ENCODE measurements around the gene TMEM151B. TPM values are rescaled to one million over a fixed set of nuclear protein-coding genes. Genes with fewer than 3 reads are reported as not detected.

TMEM151B gene
- total RNA-seq, 1 experiment from 2014 or later = 9.9 TPM

- POLR2A ChIA-PET (ENCODE audit: low non-redundant PET) = no interaction called here
- H3K4me1 ChIP-seq (ENCODE audit: insufficient read depth, low read length, poor library complexity, severe bottlenecking) = peaks cover 27% of the 10 kb centered on the region
- BruUV-seq (replicated peaks) = no TSS peak
- no peak overlapping the region for H3K27ac ChIP-seq (ENCODE audit: low read depth, low read length, poor library complexity, severe bottlenecking)
- intact Hi-C loops (cut with micrococcal nuclease; ENCODE audit: unreplicated experiment) = no loop called here
- H3K27me3 ChIP-seq (replicated peaks; ENCODE audit: insufficient read depth, low read depth, low read length, poor library complexity) = no peaks in the 10 kb centered on the region
- H3K9me3 ChIP-seq (ENCODE audit: low read depth, low read length, poor library complexity, severe bottlenecking) = no peaks in the 10 kb centered on the region
- DNase-seq (ENCODE audit: low spot score) = no peak
- no peak overlapping the region for H3K4me3 ChIP-seq (ENCODE audit: low read depth, low read length, poor library complexity, severe bottlenecking)
- no peak for TF ChIP-seq CTCF (conservative IDR thresholded peaks at IDR 0.05; ENCODE audit: low read depth, low read length)
- TF ChIP-seq EZH2 (IDR thresholded peaks at IDR 0.05; ENCODE audit: borderline replicate concordance, low read depth, low read length, poor library complexity, severe bottlenecking) = no peak
- CTCF ChIA-PET = no interaction called here
- peaks cover 4% of the 10 kb centered on the region for H3K36me3 ChIP-seq (ENCODE audit: insufficient read depth, low read length, poor library complexity, severe bottlenecking)
Measured at GRCh38 chr6:44260011-44260410, 10.2 kb upstream of the TMEM151B start.

DNA sequence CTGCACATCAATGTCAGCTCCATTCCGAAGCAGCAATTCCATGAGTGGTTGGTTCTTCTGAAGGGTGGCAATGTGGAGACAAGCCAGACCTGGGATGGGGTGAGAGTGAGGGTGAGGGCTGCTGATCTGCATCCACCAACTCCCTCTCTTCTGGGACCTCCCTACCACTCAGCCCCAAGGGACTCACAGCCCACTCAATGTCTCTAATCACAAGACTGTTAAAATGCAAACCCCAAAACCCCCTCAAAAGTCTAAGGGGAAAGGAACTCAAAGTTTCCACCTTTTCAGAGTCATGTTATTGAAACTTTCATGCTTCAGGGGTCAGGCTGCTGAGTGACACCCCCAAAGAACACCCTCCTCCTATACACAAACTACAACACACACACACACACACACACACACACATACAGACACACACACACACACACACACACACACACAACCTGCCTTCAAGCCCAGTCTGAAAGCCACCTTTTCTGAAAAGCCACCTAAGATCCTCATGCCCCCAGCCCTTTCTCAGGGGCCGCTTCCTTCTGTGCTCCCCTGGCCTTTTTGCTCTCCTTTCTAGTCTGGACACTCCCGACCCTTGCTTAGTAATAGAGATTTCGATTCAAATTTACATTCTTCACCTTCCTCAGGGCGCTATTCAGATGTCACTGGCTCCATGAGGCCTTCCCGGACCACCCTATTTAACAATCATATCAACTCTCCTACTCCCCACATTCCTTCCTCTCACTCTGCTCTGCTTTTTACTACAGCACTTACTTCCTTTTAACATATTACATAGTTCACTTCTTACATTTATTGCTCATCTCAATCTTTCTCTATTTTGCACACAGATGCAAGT lies 9.6 kb upstream of the TMEM151B start:
- no TSS peak for BruUV-seq (replicated peaks)
- no peak for DNase-seq (ENCODE audit: low spot score)
- Histone ChIP-seq H3K27me3 (replicated peaks; ENCODE audit: insufficient read depth, low read depth, low read length, poor library complexity) (no peaks in the 10 kb centered on the region), H3K9me3 (ENCODE audit: low read depth, low read length, poor library complexity, severe bottlenecking) (no peaks in the 10 kb centered on the region), H3K4me3 (ENCODE audit: low read depth, low read length, poor library complexity, severe bottlenecking) (no peak overlapping the region), H3K36me3 (ENCODE audit: insufficient read depth, low read length, poor library complexity, severe bottlenecking) (peaks cover 2% of the 10 kb centered on the region), H3K27ac (ENCODE audit: low read depth, low read length, poor library complexity, severe bottlenecking) (no peak overlapping the region), H3K4me1 (ENCODE audit: insufficient read depth, low read length, poor library complexity, severe bottlenecking) (peaks cover 27% of the 10 kb centered on the region)
- intact Hi-C loops (cut with micrococcal nuclease; ENCODE audit: unreplicated experiment) = no loop called here
- POLR2A ChIA-PET (ENCODE audit: low non-redundant PET) = no interaction called here
- CTCF ChIA-PET = interaction anchor here (0.5 kb wide), 1 partner anchor 24 kb away, joined by 5 read pairs; no protein-coding TSS in a partner anchor
- TF ChIP-seq CTCF (conservative IDR thresholded peaks at IDR 0.05; ENCODE audit: low read depth, low read length) (no peak), EZH2 (IDR thresholded peaks at IDR 0.05; ENCODE audit: borderline replicate concordance, low read depth, low read length, poor library complexity, severe bottlenecking) (no peak)

DNA sequence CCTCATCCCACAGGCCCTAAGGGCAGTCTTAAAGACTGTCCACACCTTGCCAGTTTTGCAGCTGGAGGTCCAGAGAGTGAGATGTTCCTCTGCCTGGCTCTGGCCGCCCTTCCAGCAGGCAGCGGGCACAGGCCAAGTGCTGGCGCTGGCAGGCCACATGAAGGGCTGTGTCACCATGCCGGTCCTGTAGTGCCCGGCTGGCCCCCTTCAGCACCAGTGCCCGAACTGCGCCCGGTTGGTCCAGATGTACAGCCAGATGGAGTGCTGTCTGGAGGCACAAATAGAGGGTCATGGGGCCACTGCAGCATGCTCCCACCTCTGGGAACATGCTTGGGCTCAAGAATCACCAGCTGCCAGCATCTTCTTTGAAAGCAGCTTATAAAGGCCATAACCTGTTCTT lies 8.7 kb upstream of the TMEM151B start:
- POLR2A ChIA-PET (ENCODE audit: low non-redundant PET) = no interaction called here

More for the DNA sequence above, 8.7 kb upstream of the TMEM151B start:
- H3K27ac ChIP-seq (ENCODE audit: low read depth, low read length, poor library complexity, severe bottlenecking) = no peak overlapping the region
- no peak overlapping the region for H3K4me3 ChIP-seq (ENCODE audit: low read depth, low read length, poor library complexity, severe bottlenecking)
- H3K4me1 ChIP-seq (ENCODE audit: insufficient read depth, low read length, poor library complexity, severe bottlenecking) = peaks cover 18% of the 10 kb centered on the region
- BruUV-seq (replicated peaks) = no TSS peak
- TF ChIP-seq CTCF (conservative IDR thresholded peaks at IDR 0.05; ENCODE audit: low read depth, low read length) (no peak), EZH2 (IDR thresholded peaks at IDR 0.05; ENCODE audit: borderline replicate concordance, low read depth, low read length, poor library complexity, severe bottlenecking) (no peak)
- CTCF ChIA-PET = interaction anchor here (0.5 kb wide), 1 partner anchor 25 kb away, joined by 5 read pairs; no protein-coding TSS in a partner anchor
- intact Hi-C loops (cut with micrococcal nuclease; ENCODE audit: unreplicated experiment) = no loop called here
- H3K27me3 ChIP-seq (replicated peaks; ENCODE audit: insufficient read depth, low read depth, low read length, poor library complexity) = no peaks in the 10 kb centered on the region
- peaks cover 2% of the 10 kb centered on the region for H3K36me3 ChIP-seq (ENCODE audit: insufficient read depth, low read length, poor library complexity, severe bottlenecking)
- DNase-seq (ENCODE audit: low spot score) = no peak
- no peaks in the 10 kb centered on the region for H3K9me3 ChIP-seq (ENCODE audit: low read depth, low read length, poor library complexity, severe bottlenecking)
